Measurements from ENCODE around the gene CCDC54.

CCDC54 gene

GRCh38 chr3:107394502-107394901 is 17.3 kb downstream of the CCDC54 start:
- no peak for DNase-seq

- no peak for DNase-seq
These were observed 17.8 kb downstream of the CCDC54 start for GRCh38 chr3:107395066-107395465.

GRCh38 chr3:107401301-107401700 is 24.1 kb downstream of the CCDC54 start:
- DNase-seq, result no peak

- DNase-seq, result no peak
These were observed 25.0 kb downstream of the CCDC54 start for GRCh38 chr3:107402214-107402613.

- no peak for DNase-seq
These were observed 27.7 kb downstream of the CCDC54 start for GRCh38 chr3:107404727-107405469.

- no peak for DNase-seq
These were observed 30.1 kb downstream of the CCDC54 start for GRCh38 chr3:107407355-107407754.

- DNase-seq, result no peak
These were observed 31.3 kb downstream of the CCDC54 start for GRCh38 chr3:107408513-107408912.

- no peak for DNase-seq
These were observed 32.1 kb downstream of the CCDC54 start for GRCh38 chr3:107409365-107409764.

- no peak for DNase-seq
These were observed 33.4 kb downstream of the CCDC54 start for GRCh38 chr3:107410606-107411005.

- DNase-seq, result no peak
These were observed 33.8 kb downstream of the CCDC54 start for GRCh38 chr3:107411056-107411455.

GRCh38 chr3:107411779-107412178 is 34.5 kb downstream of the CCDC54 start:
- no peak for DNase-seq

- no peak for DNase-seq
These were observed 35.1 kb downstream of the CCDC54 start for GRCh38 chr3:107412376-107412775.

- no peak for DNase-seq
These were observed 36.0 kb downstream of the CCDC54 start for GRCh38 chr3:107413264-107413663.

- DNase-seq, result no peak
These were observed 37.2 kb downstream of the CCDC54 start for GRCh38 chr3:107414325-107414964.

GRCh38 chr3:107416138-107416537 is 38.9 kb downstream of the CCDC54 start:
- no peak for DNase-seq

- no peak for DNase-seq
These were observed 39.6 kb downstream of the CCDC54 start for GRCh38 chr3:107416886-107417285.

GRCh38 chr3:107421170-107421792 is 44.0 kb downstream of the CCDC54 start:
- DNase-seq, result no peak

- no peak for DNase-seq
These were observed 44.6 kb downstream of the CCDC54 start for GRCh38 chr3:107421881-107422280.

- DNase-seq, result no peak
These were observed 47.8 kb downstream of the CCDC54 start for GRCh38 chr3:107425033-107425432.

GRCh38 chr3:107426223-107426622 is 49.0 kb downstream of the CCDC54 start:
- DNase-seq, result no peak
